Measurements from ENCODE around the gene CREB3L2.
"Not testable (repeated sequence)": the region's sequence is repeated elsewhere in the genome, so short reads cannot be mapped to it uniquely, and the experiment has no call there.

CREB3L2 gene, protein sequence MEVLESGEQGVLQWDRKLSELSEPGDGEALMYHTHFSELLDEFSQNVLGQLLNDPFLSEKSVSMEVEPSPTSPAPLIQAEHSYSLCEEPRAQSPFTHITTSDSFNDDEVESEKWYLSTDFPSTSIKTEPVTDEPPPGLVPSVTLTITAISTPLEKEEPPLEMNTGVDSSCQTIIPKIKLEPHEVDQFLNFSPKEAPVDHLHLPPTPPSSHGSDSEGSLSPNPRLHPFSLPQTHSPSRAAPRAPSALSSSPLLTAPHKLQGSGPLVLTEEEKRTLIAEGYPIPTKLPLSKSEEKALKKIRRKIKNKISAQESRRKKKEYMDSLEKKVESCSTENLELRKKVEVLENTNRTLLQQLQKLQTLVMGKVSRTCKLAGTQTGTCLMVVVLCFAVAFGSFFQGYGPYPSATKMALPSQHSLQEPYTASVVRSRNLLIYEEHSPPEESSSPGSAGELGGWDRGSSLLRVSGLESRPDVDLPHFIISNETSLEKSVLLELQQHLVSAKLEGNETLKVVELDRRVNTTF

DNA sequence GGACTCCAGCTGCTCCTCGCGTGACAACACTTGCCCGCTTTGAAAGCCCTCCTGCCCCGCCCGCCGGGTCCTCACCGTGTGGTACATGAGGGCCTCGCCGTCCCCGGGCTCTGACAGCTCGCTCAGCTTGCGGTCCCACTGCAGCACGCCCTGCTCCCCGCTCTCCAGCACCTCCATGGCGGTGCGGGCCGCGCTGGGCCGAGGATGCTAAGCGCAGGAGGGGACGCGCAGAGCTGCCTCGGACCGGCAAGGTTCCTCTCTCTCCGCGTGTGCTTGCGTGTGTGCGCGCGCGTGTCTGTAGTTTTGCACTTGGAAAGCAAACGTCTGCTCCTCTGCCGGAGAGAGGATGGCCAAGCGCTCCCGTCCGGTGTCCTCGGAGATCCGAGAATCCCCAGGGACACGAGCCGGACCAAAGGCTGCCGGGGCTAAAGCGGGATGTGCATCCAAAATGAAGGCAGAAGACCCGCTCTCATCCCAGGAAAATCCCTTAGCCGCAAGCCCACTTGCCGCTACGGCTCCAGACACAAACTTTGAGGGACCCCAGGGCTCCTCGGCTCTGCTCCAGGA is at the start of gene CREB3L2:
CREB3L2 (minus strand) TSS at position 558 of the 567 bp plus-strand sequence; CDS start at position 177, 381 bp downstream.
- peak; percentile 45 for ATAC-seq
- peak; percentile 72 for DNase-seq

GRCh38 chr7:138049505-138050116 is 47.7 kb upstream of the CREB3L2 start:
- no peak for DNase-seq
- no peak for ATAC-seq

DNA sequence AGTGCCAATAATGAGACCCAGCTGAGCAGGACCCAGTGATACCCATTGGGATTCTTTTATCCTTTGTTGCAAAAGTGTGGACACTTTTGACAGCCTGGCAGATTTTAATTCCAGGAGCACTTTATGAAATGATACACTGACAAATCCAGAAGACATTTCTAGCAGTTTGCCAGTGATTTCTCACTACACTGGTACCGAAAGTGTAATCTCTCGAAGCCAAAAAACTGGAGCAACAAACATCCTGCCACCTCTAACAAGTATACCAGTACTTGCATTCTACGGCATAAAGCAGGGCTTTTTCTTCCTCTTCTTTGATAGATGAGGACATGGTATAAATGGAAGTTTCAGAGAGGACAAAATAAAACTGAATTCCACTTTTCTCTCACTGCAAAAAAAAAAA is 46.0 kb upstream of the CREB3L2 start:
- DNase-seq: no peak
- no peak for ATAC-seq

- ATAC-seq: no peak
- DNase-seq: no peak
Observed at GRCh38 chr7:138044897-138045296, 43.0 kb upstream of the CREB3L2 start.

DNA sequence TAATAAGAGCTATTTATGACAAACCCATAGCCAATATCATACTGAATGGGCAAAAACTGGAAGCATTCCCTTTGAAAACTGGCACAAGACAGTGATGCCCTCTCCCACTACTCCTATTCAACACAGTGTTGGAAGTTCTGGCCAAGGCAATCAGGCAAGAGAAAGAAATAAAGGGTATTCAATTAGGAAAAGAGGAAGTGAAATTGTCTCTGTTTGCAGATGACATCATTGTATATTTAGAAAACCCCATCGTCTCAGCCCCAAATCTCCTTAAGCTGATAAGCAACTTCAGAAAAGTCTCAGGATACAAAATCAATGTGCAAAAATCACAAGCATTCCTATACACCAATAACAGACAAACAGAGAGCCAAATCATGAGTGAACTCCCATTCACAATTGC is 38.2 kb upstream of the CREB3L2 start:
- ATAC-seq, DNase-seq: not testable (repeated sequence)

- DNase-seq: no peak
- no peak for ATAC-seq
Observed at GRCh38 chr7:138036135-138036534, 34.2 kb upstream of the CREB3L2 start.

DNA sequence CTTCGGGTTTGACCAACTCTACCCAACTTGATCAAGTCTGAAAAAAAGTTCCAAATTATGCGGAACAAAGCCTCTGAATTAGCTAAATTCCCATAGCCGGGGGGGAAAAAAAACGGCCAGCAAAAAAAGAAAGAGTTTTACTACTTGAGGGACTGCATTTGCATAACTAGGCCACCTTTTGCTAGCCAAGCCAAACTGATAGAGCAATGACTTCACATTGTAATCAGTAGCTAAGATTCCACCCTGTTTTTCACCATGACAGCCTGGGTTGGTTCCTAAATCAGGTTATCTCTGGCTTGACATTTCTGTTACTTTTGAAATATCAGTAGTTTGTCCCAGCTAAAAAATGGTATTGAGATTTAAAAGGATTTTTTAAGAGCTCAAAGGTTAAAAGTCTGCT is 31.4 kb upstream of the CREB3L2 start:
- ATAC-seq: no peak

DNA sequence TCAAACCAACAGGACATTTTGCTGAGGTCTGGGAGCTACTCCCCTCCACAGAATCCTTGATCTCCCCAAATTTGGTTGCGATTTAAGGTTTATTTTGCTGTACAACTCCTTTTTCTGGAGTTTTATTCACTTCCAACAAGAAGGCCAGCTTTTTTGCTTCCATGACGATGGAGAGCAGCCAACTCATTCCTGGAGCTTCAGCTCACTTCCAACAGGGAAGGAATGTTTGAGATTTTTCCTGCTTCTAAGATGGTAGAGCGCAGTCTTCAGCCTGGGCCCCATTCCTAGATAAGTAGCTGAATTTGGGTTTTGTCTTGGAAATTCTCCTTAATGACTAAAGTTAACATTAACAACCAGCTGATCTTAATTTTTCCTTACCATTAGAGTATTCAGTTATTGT is 30.9 kb upstream of the CREB3L2 start:
- no peak for DNase-seq

More for the DNA sequence above, 31.4 kb upstream of the CREB3L2 start:
- DNase-seq: no peak

DNA sequence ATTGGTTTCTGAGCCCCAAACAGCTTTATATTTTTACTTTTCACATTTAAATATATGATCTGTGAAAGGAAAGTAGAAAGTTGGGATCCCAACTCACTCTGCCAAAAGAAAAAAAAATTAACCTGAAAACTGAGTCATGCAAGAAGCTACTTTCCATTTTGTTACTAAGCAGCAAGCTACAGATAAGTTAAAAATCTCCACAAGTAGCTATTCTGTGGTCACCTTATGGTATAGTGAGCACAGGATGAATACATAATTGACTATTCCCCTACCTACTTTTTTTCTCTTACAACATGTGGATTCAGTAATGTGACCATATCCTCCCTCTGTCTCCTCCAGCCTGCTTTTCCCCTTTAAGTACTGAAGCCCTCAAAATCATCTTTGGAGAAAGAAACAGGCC is 30.3 kb upstream of the CREB3L2 start:
- DNase-seq: no peak
- no peak for ATAC-seq

More for the DNA sequence above, 30.9 kb upstream of the CREB3L2 start:
- ATAC-seq: no peak

DNA sequence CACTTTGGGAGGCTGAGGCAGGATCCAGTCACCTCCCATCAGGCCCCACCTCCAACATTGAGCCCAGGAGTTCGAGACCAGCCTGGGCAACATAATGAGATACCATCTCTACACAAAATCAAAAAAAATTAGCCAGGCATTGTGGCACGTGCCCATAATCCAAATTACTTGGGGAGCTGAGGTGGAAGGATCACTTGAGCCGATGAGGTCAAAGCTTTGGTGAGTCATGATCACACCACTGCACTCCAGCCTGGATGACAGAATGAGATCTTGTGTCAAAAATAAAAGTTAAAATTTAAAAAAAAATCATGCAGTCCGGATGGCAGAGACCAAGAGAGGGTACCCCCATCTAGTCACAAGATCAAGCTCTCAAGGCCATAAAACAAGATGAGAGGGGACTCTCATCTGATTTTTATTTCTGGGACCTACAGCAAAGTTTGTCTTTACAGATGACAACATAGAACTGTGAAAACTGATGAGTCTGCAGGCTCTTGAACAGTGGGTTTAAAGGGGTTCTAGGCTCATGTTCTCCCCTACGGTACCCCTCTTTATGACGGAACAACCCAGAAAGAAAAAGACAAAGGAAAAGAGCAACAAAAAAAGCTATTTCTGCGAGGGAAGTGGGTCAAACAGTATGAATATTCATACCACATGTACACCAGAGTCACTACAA is 28.9 kb upstream of the CREB3L2 start:
- no peak for ATAC-seq
- no peak for DNase-seq

- DNase-seq (no peak), ATAC-seq (no peak)
Observed at GRCh38 chr7:138029941-138030340, 28.1 kb upstream of the CREB3L2 start.

GRCh38 chr7:138029126-138029525 is 27.2 kb upstream of the CREB3L2 start:
- DNase-seq: no peak
- no peak for ATAC-seq

GRCh38 chr7:138027100-138027499 is 25.2 kb upstream of the CREB3L2 start:
- DNase-seq (no peak), ATAC-seq (no peak)

DNA sequence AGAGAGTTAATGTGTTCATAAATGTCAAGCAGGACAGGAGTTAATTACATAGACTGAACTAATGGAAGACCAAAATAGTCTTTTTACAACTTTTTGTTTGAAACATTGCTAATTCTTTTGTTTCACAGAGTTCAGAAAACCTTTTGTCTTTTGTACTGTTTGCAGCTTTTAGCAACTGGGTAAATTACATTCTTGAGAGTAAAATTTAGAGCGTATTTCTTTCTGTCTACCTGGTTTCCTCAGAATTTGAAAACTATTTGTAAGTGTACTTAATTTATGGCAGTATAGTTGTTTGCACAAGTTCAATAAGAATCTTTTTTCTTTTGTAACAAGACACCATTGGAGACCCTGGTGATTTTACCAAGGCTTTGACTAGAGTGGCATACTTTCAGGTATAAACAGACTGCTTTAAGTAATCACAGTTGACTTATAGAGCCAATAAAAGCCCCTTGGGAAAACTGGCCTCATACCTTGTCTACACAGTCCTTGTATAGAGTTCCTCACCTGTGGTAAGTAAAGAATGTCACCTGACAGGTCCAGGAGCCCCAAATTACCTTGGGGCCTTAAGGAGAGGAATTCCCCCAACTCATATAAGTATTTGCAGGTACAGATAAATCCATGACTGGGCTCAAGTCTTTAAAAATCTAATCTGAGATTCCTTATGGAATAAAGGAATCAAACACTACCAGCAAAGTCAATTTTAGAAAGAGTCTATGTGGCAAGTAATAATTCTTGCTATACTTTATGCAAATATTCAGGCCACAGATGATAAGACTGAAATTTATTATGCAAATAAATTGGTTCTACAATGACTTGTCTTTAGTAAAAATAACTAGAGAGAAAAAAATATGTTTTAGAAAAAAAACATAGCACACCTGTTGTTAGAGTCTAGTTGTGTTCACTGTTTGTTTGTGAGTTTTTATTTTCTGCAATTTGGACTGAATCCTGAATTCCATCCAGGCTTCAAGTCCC is 23.6 kb upstream of the CREB3L2 start:
- ATAC-seq (no peak), DNase-seq (no peak)

DNA sequence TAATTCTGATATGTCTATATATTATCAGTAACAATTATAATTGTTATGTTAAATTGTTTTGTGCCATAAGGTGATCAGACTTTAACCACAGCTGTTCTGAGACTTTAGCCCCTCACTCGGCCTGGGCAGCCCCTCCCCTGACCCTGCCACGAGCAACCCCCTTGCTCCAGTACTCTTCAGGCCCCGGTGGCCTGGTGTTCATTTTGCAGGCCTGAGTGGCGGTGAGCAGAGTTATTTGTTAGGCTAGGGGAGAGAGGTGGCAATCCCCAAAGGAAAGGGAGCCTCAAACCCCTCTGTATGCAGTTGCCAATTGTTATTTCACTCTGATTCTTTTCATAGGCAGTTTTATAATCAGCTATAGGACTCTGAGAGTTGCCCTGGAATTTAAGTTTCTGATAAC is 22.9 kb upstream of the CREB3L2 start:
- ATAC-seq (no peak), DNase-seq (no peak)

GRCh38 chr7:138024343-138024691 is 22.4 kb upstream of the CREB3L2 start:
- no peak for DNase-seq
- ATAC-seq: no peak

DNA sequence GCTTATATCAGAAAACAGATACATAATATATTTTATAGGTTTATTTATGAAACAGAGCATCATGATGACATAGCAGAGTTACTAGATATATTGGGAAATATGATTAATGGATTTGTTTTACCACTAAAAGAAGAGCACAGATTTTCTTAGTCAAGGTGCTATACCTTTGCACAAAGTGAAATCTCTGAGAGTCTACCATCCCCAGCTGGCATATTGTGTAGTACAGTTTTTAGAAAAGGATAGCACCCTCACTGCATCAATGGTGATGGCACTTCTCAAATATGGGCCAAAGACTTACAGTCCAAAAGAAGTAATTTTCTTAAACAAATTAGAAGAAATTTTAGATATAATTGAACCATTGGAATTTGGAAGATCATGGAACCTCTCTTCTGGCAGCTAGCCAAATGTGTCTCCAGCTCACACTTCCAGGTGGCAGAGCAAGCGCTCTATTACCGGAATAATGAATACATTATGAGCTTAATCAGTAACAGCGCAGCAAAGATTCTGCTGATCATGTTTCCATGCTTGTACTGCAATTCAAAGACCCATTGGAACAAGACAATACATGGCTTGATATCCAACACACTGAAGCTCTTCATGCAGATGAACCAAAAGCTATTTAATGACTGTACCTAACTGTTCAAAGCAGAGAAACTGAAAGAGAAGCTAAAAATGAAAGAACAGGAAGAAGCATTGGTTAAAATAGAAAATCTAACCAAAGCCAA is 21.9 kb upstream of the CREB3L2 start:
- ATAC-seq: peak; percentile 43
- no peak for DNase-seq

DNA sequence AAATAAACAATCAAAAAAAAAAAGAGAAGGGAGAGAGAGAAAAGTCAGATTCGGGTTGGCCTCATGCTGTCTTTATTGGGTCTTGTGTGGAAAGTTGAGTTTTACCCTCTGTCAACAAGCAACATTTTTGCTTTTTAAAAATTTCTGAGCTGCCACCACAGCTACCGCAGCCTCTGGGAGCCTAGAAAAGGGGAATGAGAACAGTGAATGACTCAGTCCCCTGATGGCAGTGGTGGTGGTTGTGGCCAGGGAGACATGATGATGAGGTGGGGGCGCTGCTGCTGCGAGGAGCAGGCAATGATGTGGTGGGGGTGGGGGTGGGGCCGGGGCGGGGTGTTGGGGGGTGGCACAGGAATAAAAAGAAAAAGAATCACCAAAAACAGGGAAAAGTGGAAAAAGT is 20.0 kb upstream of the CREB3L2 start:
- DNase-seq: no peak
- ATAC-seq: no peak

- no peak for DNase-seq
- ATAC-seq: no peak
Observed at GRCh38 chr7:138017992-138018391, 16.1 kb upstream of the CREB3L2 start.

GRCh38 chr7:138015096-138015495 is 13.2 kb upstream of the CREB3L2 start:
- DNase-seq (no peak), ATAC-seq (no peak)

- ATAC-seq (no peak), DNase-seq (no peak)
Observed at GRCh38 chr7:138014686-138015085, 12.8 kb upstream of the CREB3L2 start.

All from stimulated activated naive CD8-positive, alpha-beta T cell treated with anti-CD3 and anti-CD28 coated beads, Interleukin-15, Interleukin-2, amounts not matched to agents 100 U/mL and 50 U/mL, for 24 hours (primary cell).